Natural killer cell (primary cell): ENCODE results near the gene SDE2. TPM values are rescaled to one million over a fixed set of nuclear protein-coding genes. Genes with fewer than 3 reads are reported as not detected.
"Not testable (repeated sequence)": the region's sequence is repeated elsewhere in the genome, so short reads cannot be mapped to it uniquely, and the experiment has no call there.

Experiments
- ATAC-seq, 3 donors: fragments of 150-1000 bp in 2 of 3; fragments of 200-7000 bp in 1 of 3; cut with Tn5 transposase; 1 replicate in 1 of 3; 2 replicates in 2 of 3; pipeline ENCODE4 v1.10.0; 2021; ENCODE audit warnings: mild to moderate bottlenecking in 2 of 3, moderate library complexity in 2 of 3
- DNase-seq, 2 donors: peaks; one replicate each; pipeline versions ENCODE4 v3.0.0 to v3.0.0-alpha.2; 2013 to 2021; ENCODE audit warnings: mixed read lengths in 1 of 2
- H3K27ac ChIP-seq: one replicate; pipeline ENCODE4 v1.5.1; 2013; ENCODE audit warnings: mild to moderate bottlenecking, low read length
- H3K27me3 ChIP-seq: one replicate; pipeline ENCODE4 v1.6.1; 2013; ENCODE audit warnings: low read length; ENCODE audit not compliant: control insufficient read depth, insufficient read depth
- H3K36me3 ChIP-seq: one replicate; pipeline ENCODE4 v1.6.1; 2013; ENCODE audit warnings: low read length; ENCODE audit not compliant: control insufficient read depth, insufficient read depth
- H3K4me1 ChIP-seq: one replicate; pipeline ENCODE4 v1.6.1; 2013; ENCODE audit warnings: low read length; ENCODE audit not compliant: control insufficient read depth, insufficient read depth
- H3K4me3 ChIP-seq: one replicate; pipeline ENCODE4 v1.5.1; 2013; ENCODE audit warnings: low read length
- H3K9me3 ChIP-seq: one replicate; pipeline ENCODE4 v1.6.1; 2013; ENCODE audit warnings: low read length; ENCODE audit not compliant: control insufficient read depth, insufficient read depth
- H3K27ac Mint-ChIP-seq, 2 donors: one replicate each; pipeline ENCODE4 v1.8.0; 2022; ENCODE audit warnings: mild to moderate bottlenecking in 2 of 2, mixed read lengths in 2 of 2, moderate library complexity in 1 of 2
- H3K27me3 Mint-ChIP-seq, 2 donors: one replicate each; pipeline ENCODE4 v1.8.0; 2022; ENCODE audit warnings: low read depth in 2 of 2, mixed read lengths in 2 of 2
- H3K36me3 Mint-ChIP-seq: one replicate; pipeline ENCODE4 v1.8.0; 2022; ENCODE audit warnings: mixed read lengths
- H3K4me1 Mint-ChIP-seq, 2 donors: one replicate each; pipeline ENCODE4 v1.8.0; 2022; ENCODE audit warnings: mixed read lengths in 2 of 2
- H3K4me3 Mint-ChIP-seq: one replicate; pipeline ENCODE4 v1.8.0; 2022; ENCODE audit warnings: mild to moderate bottlenecking, moderate library complexity, mixed read lengths
- H3K9me3 Mint-ChIP-seq, 2 donors: one replicate each; pipeline ENCODE4 v1.8.0; 2022; ENCODE audit warnings: mixed read lengths in 2 of 2
- CTCF ChIP-seq: fragments of 200-600 bp; IDR thresholded peaks from one replicate; pipeline ENCODE4 v1.8.0; 2022; ENCODE audit warnings: antibody characterized with exemption
- WGBS: methylation state at CpG from one replicate; pipeline ENCODE4 v1.1.7; 2013; ENCODE audit warnings: missing lambda C conversion rate; ENCODE audit not compliant: insufficient coverage; 5-methylcytosine and 5-hydroxymethylcytosine counted together
- intact Hi-C: fragments of 100-400 bp; cut with micrococcal nuclease; formaldehyde crosslinking; loops from one replicate; pipeline ENCODE4 v1.14.2; 2022
- total RNA-seq, 4 donors: library from RNA; stranded (reverse); fragments of 120-200 nt in 1 of 4; gene quantifications; one replicate each; pipeline versions ENCODE4 v1.2.3 to v1.2.4, GENCODE V29; 2013 to 2022

Gene SDE2
- total RNA-seq, 3 donors from 2014 or later (not counting 1 experiment from before 2014, with no cell fraction given), result 52.5 to 62.7 (median 53.6) TPM

DNA sequence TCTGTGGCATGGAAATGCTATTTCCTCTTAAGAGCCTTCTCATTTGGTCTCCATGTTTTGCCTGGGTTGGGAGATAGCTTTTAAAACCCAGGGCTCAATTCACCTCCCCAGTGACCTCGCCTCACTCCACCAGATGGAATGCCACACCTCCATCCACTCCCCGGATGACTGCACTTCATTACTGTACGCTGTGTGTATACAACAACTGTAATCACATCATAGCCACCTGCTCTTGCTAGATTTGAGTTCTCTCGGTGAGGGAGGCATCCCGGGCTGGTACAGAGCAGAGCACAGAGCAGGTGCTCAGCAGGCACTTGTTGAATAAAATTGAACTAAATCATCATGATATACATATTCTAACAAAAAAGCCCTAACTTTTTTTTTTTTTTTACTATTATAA lies 26.0 kb downstream of the SDE2 start:
- Mint-ChIP-seq H3K4me3 (no peak overlapping the region), H3K36me3 (no peaks in the 10 kb centered on the region), H3K27ac (no peak overlapping the region), H3K4me1 (peaks cover 4 to 11% of the 10 kb centered on the region in 2 donors), H3K27me3 (no peaks in the 10 kb centered on the region), H3K9me3 (no peaks in the 10 kb centered on the region)
- Histone ChIP-seq H3K9me3 (no peaks in the 10 kb centered on the region), H3K27me3 (no peaks in the 10 kb centered on the region), H3K27ac (no peak overlapping the region), H3K4me1 (peaks cover 12% of the 10 kb centered on the region), H3K4me3 (no peak overlapping the region), H3K36me3 (peaks cover 2% of the 10 kb centered on the region)
- intact Hi-C loops, result loop anchor here (10.0 kb wide), 2 partner anchors 128 to 418 kb away; no protein-coding TSS in a partner anchor
- DNase-seq (no peak), ATAC-seq (no peak)
- TF ChIP-seq CTCF, result no peak
- 95% methylated on average over 5 of the region's 5 CpGs for WGBS

- no peaks in the 10 kb centered on the region for H3K27me3 ChIP-seq
- no peak for ATAC-seq
- 90% methylated on average over 15 of the region's 15 CpGs for WGBS
- peaks cover 2% of the 10 kb centered on the region for H3K36me3 ChIP-seq
- no peak overlapping the region for H3K4me3 ChIP-seq
- Mint-ChIP-seq H3K36me3 (no peaks in the 10 kb centered on the region), H3K4me1 (peaks cover 0 to 5% of the 10 kb centered on the region in 2 donors), H3K27me3 (no peaks in the 10 kb centered on the region), H3K9me3 (no peaks in the 10 kb centered on the region), H3K27ac (no peak overlapping the region), H3K4me3 (no peak overlapping the region)
- no peak overlapping the region for H3K27ac ChIP-seq
- H3K4me1 ChIP-seq, result peaks cover 6% of the 10 kb centered on the region
- TF ChIP-seq CTCF, result no peak
- no peak for DNase-seq
- H3K9me3 ChIP-seq, result no peaks in the 10 kb centered on the region
- intact Hi-C loops, result loop anchor here (10.0 kb wide), 2 partner anchors 128 to 418 kb away; no protein-coding TSS in a partner anchor
These were observed 26.6 kb downstream of the SDE2 start for GRCh38 chr1:225972344-225973152.

DNA sequence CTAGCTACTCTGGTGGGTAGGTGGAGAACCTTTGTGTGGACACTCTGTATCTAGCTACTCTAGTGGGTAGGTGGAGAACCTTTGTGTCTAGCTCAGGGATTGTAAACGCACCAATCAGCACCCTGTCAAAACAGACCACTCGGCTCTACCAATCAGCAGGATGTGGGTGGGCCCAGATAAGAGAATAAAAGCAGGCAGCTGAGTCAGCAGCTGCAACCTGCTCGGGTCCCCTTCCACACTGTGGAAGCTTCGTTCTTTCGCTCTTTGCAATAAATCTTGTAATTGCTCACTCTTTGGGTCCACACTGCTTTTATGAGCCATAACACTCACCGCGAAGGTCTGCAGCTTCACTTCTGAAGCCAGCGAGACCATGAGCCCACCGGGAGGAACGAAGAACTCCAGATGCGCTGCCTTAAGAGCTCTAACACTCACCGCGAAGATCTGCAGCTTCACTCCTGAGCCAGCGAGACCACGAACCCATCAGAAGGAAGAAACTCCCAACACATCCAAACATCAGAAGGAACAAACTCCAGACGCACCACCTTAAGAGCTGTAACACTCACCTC lies 28.5 kb downstream of the SDE2 start:
- intact Hi-C loops, result loop anchor here (10.0 kb wide), 2 partner anchors 126 to 416 kb away; no protein-coding TSS in a partner anchor
- WGBS, result 91% methylated on average over 16 of the region's 16 CpGs

GRCh38 chr1:225969751-225970150 lies 29.4 kb downstream of the SDE2 start:
- not testable (repeated sequence) for H3K27ac Mint-ChIP-seq, H3K36me3 Mint-ChIP-seq, ATAC-seq, H3K9me3 Mint-ChIP-seq, H3K4me3 ChIP-seq, H3K27ac ChIP-seq, H3K36me3 ChIP-seq, H3K27me3 Mint-ChIP-seq, H3K4me3 Mint-ChIP-seq, H3K9me3 ChIP-seq, DNase-seq, H3K4me1 Mint-ChIP-seq, H3K4me1 ChIP-seq, H3K27me3 ChIP-seq
- intact Hi-C loops, result loop anchor here (10.0 kb wide), 2 partner anchors 125 to 415 kb away; no protein-coding TSS in a partner anchor
- WGBS, result 97% methylated on average over 28 of the region's 28 CpGs

More for the DNA sequence above, 28.5 kb downstream of the SDE2 start:
- H3K4me1 ChIP-seq, H3K4me3 ChIP-seq, ATAC-seq, H3K4me1 Mint-ChIP-seq, H3K9me3 Mint-ChIP-seq, H3K27me3 Mint-ChIP-seq, H3K27ac ChIP-seq, H3K27ac Mint-ChIP-seq, H3K36me3 Mint-ChIP-seq, H3K9me3 ChIP-seq, H3K27me3 ChIP-seq, DNase-seq, H3K4me3 Mint-ChIP-seq, H3K36me3 ChIP-seq: not testable (repeated sequence)
